DLD1 (cell line): ENCODE measurements around the gene LBHD1.
"Not testable (repeated sequence)": the region's sequence is repeated elsewhere in the genome, so short reads cannot be mapped to it uniquely, and the experiment has no call there.

Source experiments
- in situ Hi-C: cut with HindIII; loops from 2 replicates; pipeline ENCODE4 v1.10.0; 2017; ENCODE audit warnings: low sequenced_read_pairs

Gene LBHD1

GRCh38 chr11:62621567-62622470, 50.2 kb downstream of the LBHD1 start, which contains the start of gene B3GAT3:
B3GAT3 (minus strand) TSS chr11:62621986; CDS start chr11:62621947, 39 bp downstream.
- in situ Hi-C loops = no loop called here

GRCh38 chr11:62621027-62621566, 51.0 kb downstream of the LBHD1 start:
- in situ Hi-C loops = no loop called here

- in situ Hi-C loops = not testable (repeated sequence)
Measured at GRCh38 chr11:62616957-62617356, 55.1 kb downstream of the LBHD1 start.

GRCh38 chr11:62615521-62615920, 56.5 kb downstream of the LBHD1 start:
- in situ Hi-C loops = no loop called here

GRCh38 chr11:62614275-62614674, 57.8 kb downstream of the LBHD1 start:
- in situ Hi-C loops = no loop called here

- in situ Hi-C loops = no loop called here
Measured at GRCh38 chr11:62613291-62613778, 58.7 kb downstream of the LBHD1 start.
